Neural cell (in vitro differentiated cells): ENCODE results near the gene SLC16A9. TPM values are rescaled to one million over a fixed set of nuclear protein-coding genes. Genes with fewer than 3 reads are reported as not detected.

ENCODE experiments used
- H2AFZ ChIP-seq: fragments of 200-600, 300-800 bp; sonication (generic), shearing (Covaris generic); 2 replicates; pipeline ENCODE4 v1.6.0; 2014; ENCODE audit warnings: low read depth, mild to moderate bottlenecking, antibody characterized with exemption, low read length, moderate library complexity
- H3F3A ChIP-seq: fragments of 200-600 bp; shearing (Covaris generic); 2 replicates; pipeline ENCODE4 v1.6.1; 2016; ENCODE audit warnings: mild to moderate bottlenecking, moderate library complexity, mixed read lengths, antibody characterized with exemption, low read length; ENCODE audit not compliant: insufficient read depth, poor library complexity, severe bottlenecking
- H3K27ac ChIP-seq: fragments of 200-600, 300-800 bp; sonication (generic), shearing (Covaris generic); 2 replicates; pipeline ENCODE4 v1.5.1; 2014; ENCODE audit warnings: mild to moderate bottlenecking, low read length, moderate library complexity
- H3K27me3 ChIP-seq: fragments of 300-800, 200-600 bp; sonication (generic), shearing (Covaris generic); 2 replicates; pipeline ENCODE4 v1.6.0; 2014; ENCODE audit warnings: mild to moderate bottlenecking, low read depth, low read length, moderate library complexity; ENCODE audit not compliant: insufficient read depth
- H3K36me3 ChIP-seq: fragments of 300-800, 200-600 bp; sonication (generic), shearing (Covaris generic); 2 replicates; pipeline ENCODE4 v1.5.1; 2014; ENCODE audit warnings: mild to moderate bottlenecking, antibody characterized with exemption, low read length, moderate library complexity; ENCODE audit not compliant: insufficient read depth
- H3K4me2 ChIP-seq: fragments of 300-800, 200-600 bp; sonication (generic), shearing (Covaris generic); 2 replicates; pipeline ENCODE4 v1.6.0; 2014; ENCODE audit warnings: mild to moderate bottlenecking, low read length
- H3K4me3 ChIP-seq: fragments of 300-800, 200-600 bp; sonication (generic), shearing (Covaris generic); 2 replicates; pipeline ENCODE4 v1.5.1; 2014; ENCODE audit warnings: mild to moderate bottlenecking, low read length, moderate library complexity
- H3K79me2 ChIP-seq: fragments of 200-600 bp; shearing (Covaris generic); replicated peaks from 2 replicates; pipeline ENCODE4 v1.6.0; 2014; ENCODE audit warnings: mild to moderate bottlenecking, low read length, moderate library complexity; ENCODE audit not compliant: insufficient read depth
- H3K9ac ChIP-seq: fragments of 300-800, 200-600 bp; sonication (generic), shearing (Covaris generic); 2 replicates; pipeline ENCODE4 v1.6.1; 2016; ENCODE audit warnings: mild to moderate bottlenecking, low read length, mixed read lengths
- H3K9me2 ChIP-seq: fragments of 200-600 bp; shearing (Covaris generic); 2 replicates; pipeline ENCODE4 v1.6.1; 2016; ENCODE audit warnings: mild to moderate bottlenecking, low read length, mixed read lengths; ENCODE audit not compliant: insufficient read depth
- H3K9me3 ChIP-seq: fragments of 200-600, 300-800 bp; sonication (generic), shearing (Covaris generic); 2 replicates; pipeline ENCODE4 v1.6.1; 2016; ENCODE audit warnings: mild to moderate bottlenecking, mixed run types, low read length, moderate library complexity, mixed read lengths
- H4K20me1 ChIP-seq: fragments of 200-600 bp; shearing (Covaris generic); 2 replicates; pipeline ENCODE4 v1.6.1; 2016; ENCODE audit warnings: mild to moderate bottlenecking, mixed run types; ENCODE audit not compliant: insufficient read depth
- CTCF ChIP-seq: fragments of 450-650 bp; IDR thresholded peaks from 2 replicates; pipeline ENCODE4 v1.5.1; 2014; ENCODE audit warnings: antibody characterized with exemption, mild to moderate bottlenecking, moderate library complexity; ENCODE audit not compliant: poor library complexity, severe bottlenecking
- EP300 ChIP-seq: fragments of 450-650 bp; conservative IDR thresholded peaks from 2 replicates; pipeline ENCODE4 v1.6.1; 2014; ENCODE audit warnings: antibody characterized with exemption, mild to moderate bottlenecking, moderate library complexity; ENCODE audit not compliant: poor library complexity, severe bottlenecking
- EZH2 ChIP-seq: fragments of 200-600, 300-800 bp; shearing (Covaris generic), sonication (generic); IDR thresholded peaks from 2 replicates; pipeline ENCODE4 v1.6.1; 2014; ENCODE audit warnings: antibody characterized with exemption, low read length, borderline replicate concordance, mild to moderate bottlenecking; ENCODE audit not compliant: insufficient read depth, poor library complexity, severe bottlenecking
- MXI1 ChIP-seq: fragments of 450-650 bp; conservative IDR thresholded peaks from 2 replicates; pipeline ENCODE4 v1.6.1; 2014; ENCODE audit warnings: antibody characterized with exemption, mild to moderate bottlenecking; ENCODE audit not compliant: poor library complexity, severe bottlenecking
- POLR2AphosphoS5 ChIP-seq: IDR thresholded peaks from 2 replicates; pipeline ENCODE4 v1.6.1; 2012
- RAD21 ChIP-seq: fragments of 450-650 bp; conservative IDR thresholded peaks from 2 replicates; pipeline ENCODE4 v1.6.1; 2014; ENCODE audit warnings: antibody characterized with exemption, mild to moderate bottlenecking, moderate library complexity
- REST ChIP-seq: IDR thresholded peaks from 2 replicates; pipeline ENCODE4 v1.6.1; 2012; ENCODE audit warnings: borderline replicate concordance
- SMC3 ChIP-seq: fragments of 450-650 bp; conservative IDR thresholded peaks from 2 replicates; pipeline ENCODE4 v1.6.1; 2014; ENCODE audit warnings: antibody characterized with exemption, mild to moderate bottlenecking, moderate library complexity; ENCODE audit not compliant: poor library complexity
- TAF1 ChIP-seq: IDR thresholded peaks from 2 replicates; pipeline ENCODE4 v1.6.1; 2012; ENCODE audit warnings: low read depth
- polyA plus RNA-seq: library from polyadenylated mRNA; depleted of rRNA; stranded (reverse); fragments of >200 nt; gene quantifications from 2 replicates; pipeline ENCODE4 v1.2.3, GENCODE V29; 2014

Gene SLC16A9
- polyA plus RNA-seq, 1 donor from 2014 or later: 208 TPM

DNA sequence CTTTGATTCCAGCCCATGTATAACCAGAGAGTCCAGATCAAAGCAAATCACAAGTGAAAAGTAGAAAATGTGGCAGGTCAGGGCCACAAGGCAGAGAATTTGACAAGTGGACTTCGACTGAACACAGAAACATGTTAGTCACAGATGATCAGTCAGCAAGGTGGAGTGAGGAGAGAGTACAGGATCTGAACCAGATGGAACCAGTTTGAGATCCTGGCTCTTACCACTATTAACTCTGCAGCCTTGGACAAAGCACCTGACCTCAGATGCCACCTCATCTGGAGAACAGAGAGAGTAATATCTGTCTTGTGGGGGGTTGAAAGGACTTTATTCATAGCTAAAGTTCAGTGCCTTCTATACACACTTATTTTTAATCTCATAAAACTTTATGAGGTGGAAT lies 39.2 kb upstream of the SLC16A9 start:
- no peaks in the 10 kb centered on the region for H3K79me2 ChIP-seq
- H3K9me2 ChIP-seq: no peaks in the 10 kb centered on the region
- no peak for TF ChIP-seq CTCF
- TF ChIP-seq TAF1: no peak
- TF ChIP-seq EZH2: no peak
- no peak for TF ChIP-seq MXI1
- TF ChIP-seq POLR2AphosphoS5: no peak
- no peak for TF ChIP-seq EP300
- no peak for TF ChIP-seq RAD21
- no peak for TF ChIP-seq SMC3
- TF ChIP-seq REST: no peak
- H3F3A ChIP-seq: no peaks in the 10 kb centered on the region
- no peak overlapping the region for H3K4me2 ChIP-seq
- no peaks in the 10 kb centered on the region for H4K20me1 ChIP-seq
- no peak overlapping the region for H3K27ac ChIP-seq
- no peaks in the 10 kb centered on the region for H3K27me3 ChIP-seq
- no peak overlapping the region for H3K4me3 ChIP-seq
- H3K9me3 ChIP-seq: no peaks in the 10 kb centered on the region
- H3K36me3 ChIP-seq: no peaks in the 10 kb centered on the region
- H2AFZ ChIP-seq: no peak overlapping the region
- no peak overlapping the region for H3K9ac ChIP-seq

DNA sequence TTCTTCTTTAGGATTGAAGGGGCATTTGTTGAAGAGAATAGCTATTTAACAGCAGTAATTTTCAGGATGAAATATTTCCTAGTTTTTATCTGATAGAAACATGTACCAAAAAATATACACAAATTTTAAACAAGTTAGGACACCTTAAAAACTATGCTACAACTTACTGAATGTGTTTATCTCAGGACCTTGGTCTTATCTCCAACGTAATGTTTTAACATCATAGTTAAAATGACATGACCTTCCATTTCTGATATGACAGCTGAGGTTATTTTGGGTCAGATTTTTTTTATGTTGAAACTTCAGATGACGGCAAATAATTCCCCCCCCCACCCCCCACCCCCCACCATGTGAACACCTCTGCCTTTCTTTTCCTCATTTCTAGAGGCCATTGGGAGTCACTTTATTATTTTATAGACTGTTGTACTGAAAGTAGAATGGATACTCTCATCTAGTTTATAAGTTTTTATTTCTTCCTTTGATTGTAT lies 35.6 kb upstream of the SLC16A9 start:
- H3K36me3 ChIP-seq: no peaks in the 10 kb centered on the region

More for the DNA sequence above, 35.6 kb upstream of the SLC16A9 start:
- Histone ChIP-seq H3K27ac (no peak overlapping the region), H3K4me3 (no peak overlapping the region), H3K9me2 (no peaks in the 10 kb centered on the region), H3F3A (no peaks in the 10 kb centered on the region), H2AFZ (no peak overlapping the region), H3K9ac (no peak overlapping the region), H3K27me3 (no peaks in the 10 kb centered on the region), H3K4me2 (no peak overlapping the region), H4K20me1 (no peaks in the 10 kb centered on the region), H3K9me3 (no peaks in the 10 kb centered on the region), H3K79me2 (no peaks in the 10 kb centered on the region)
- TF ChIP-seq RAD21 (no peak), MXI1 (no peak), POLR2AphosphoS5 (no peak), EP300 (no peak), CTCF (no peak), EZH2 (no peak), REST (no peak), TAF1 (no peak), SMC3 (no peak)
